Fibroblast of lung (primary cell): ENCODE data around the gene CACNA2D3. TPM values are rescaled to one million over a fixed set of nuclear protein-coding genes. Genes with fewer than 3 reads are reported as not detected.

Experiments used
- DNase-seq, 2 donors: peaks; one replicate each; pipeline versions ENCODE4 v3.0.0 to v3.0.0-alpha.2; 2010; ENCODE audit warnings: low read depth in 2 of 2
- H2AFZ ChIP-seq: 2 replicates; pipeline ENCODE4 v1.5.1; 2012; ENCODE audit warnings: low read length, control low read depth, inconsistent platforms
- H3K27ac ChIP-seq: 2 replicates; pipeline ENCODE4 v1.5.1; 2011; ENCODE audit warnings: low read length, control low read depth; ENCODE audit not compliant: insufficient read depth
- H3K27me3 ChIP-seq: 2 replicates; pipeline ENCODE4 v1.5.1; 2011; ENCODE audit warnings: mild to moderate bottlenecking, low read length; ENCODE audit not compliant: control insufficient read depth, insufficient read depth
- H3K36me3 ChIP-seq: 2 replicates; pipeline ENCODE4 v1.5.1; 2011; ENCODE audit warnings: low read length; ENCODE audit not compliant: control insufficient read depth, insufficient read depth
- H3K4me1 ChIP-seq: 2 replicates; pipeline ENCODE4 v1.5.1; 2011; ENCODE audit warnings: low read length; ENCODE audit not compliant: control insufficient read depth, insufficient read depth; ENCODE audit errors: extremely low read depth
- H3K4me2 ChIP-seq: 2 replicates; pipeline ENCODE4 v1.5.1; 2011; ENCODE audit warnings: low read length, control low read depth; ENCODE audit not compliant: insufficient read depth; ENCODE audit errors: extremely low read depth
- H3K4me3 ChIP-seq, 4 experiments: fragments of 200-600 bp in 1 of 4; sonication (generic) in 1 of 4; replicated peaks in 1 of 4; 2 replicates each; pipeline ENCODE4 v1.5.1; 2011 to 2016; ENCODE audit warnings: low read length in 4 of 4, low read depth in 3 of 4, mild to moderate bottlenecking in 3 of 4, control low read depth in 2 of 4, inconsistent platforms in 1 of 4, mixed read lengths in 1 of 4; ENCODE audit not compliant: insufficient read depth in 1 of 4; ENCODE audit errors: control extremely low read depth in 1 of 4
- H3K79me2 ChIP-seq: 2 replicates; pipeline ENCODE4 v1.5.1; 2012; ENCODE audit warnings: mild to moderate bottlenecking, low read length, inconsistent platforms; ENCODE audit not compliant: control insufficient read depth, insufficient read depth
- H3K9ac ChIP-seq: 2 replicates; pipeline ENCODE4 v1.5.1; 2011; ENCODE audit warnings: mild to moderate bottlenecking, low read length, control low read depth; ENCODE audit not compliant: insufficient read depth
- H3K9me3 ChIP-seq: 2 replicates; pipeline ENCODE4 v1.5.1; 2012; ENCODE audit warnings: low read depth, low read length; ENCODE audit not compliant: control insufficient read depth, insufficient read depth
- H4K20me1 ChIP-seq: 2 replicates; pipeline ENCODE4 v1.5.1; 2011; ENCODE audit warnings: low read length; ENCODE audit not compliant: control insufficient read depth, insufficient read depth; ENCODE audit errors: extremely low read depth
- CTCF ChIP-seq, 2 donors: IDR thresholded peaks in 1 of 2; conservative IDR thresholded peaks in 1 of 2; 1 replicate in 1 of 2; 2 replicates in 1 of 2; pipeline ENCODE4 v1.5.1; 2011 to 2012; ENCODE audit warnings: low read length in 2 of 2, control low read depth in 1 of 2, inconsistent platforms in 1 of 2, low read depth in 1 of 2, mild to moderate bottlenecking in 1 of 2
- EZH2 ChIP-seq: IDR thresholded peaks from 2 replicates; pipeline ENCODE4 v1.5.1; 2012; ENCODE audit warnings: low read length, control low read depth, mild to moderate bottlenecking; ENCODE audit errors: missing control alignments
- polyA plus RNA-seq, 2 donors: library from polyadenylated mRNA; depleted of rRNA in 1 of 2; stranded (reverse) in 1 of 2; unstranded in 1 of 2; fragments of >200 nt; gene quantifications; 2 replicates each; pipeline ENCODE4 v1.2.1, GENCODE V29; 2011 to 2012; ENCODE audit warnings: missing spikeins in 1 of 2
- total RNA-seq: library from RNA; depleted of rRNA; stranded (reverse); fragments of >200 nt; gene quantifications from 2 replicates; pipeline ENCODE4 v1.2.1, GENCODE V29; 2014

CACNA2D3 gene
- total and polyA plus RNA-seq, 2 donors (not counting 1 experiment from before 2014, with no cell fraction given) = 1.8 to 11.5 TPM

- peak in 1 of 2 donors; percentile 1 for DNase-seq
- Histone ChIP-seq H3K9ac (no peak overlapping the region), H3K27me3 (peaks cover 29% of the 10 kb centered on the region), H3K79me2 (no peaks in the 10 kb centered on the region), H4K20me1 (no peaks in the 10 kb centered on the region), H2AFZ (no peak overlapping the region), H3K36me3 (no peaks in the 10 kb centered on the region), H3K4me3 (peak overlapping the region in 1 of 4 experiments; percentile 54), H3K9me3 (no peaks in the 10 kb centered on the region), H3K4me2 (peak overlapping the region; percentile 25), H3K4me1 (no peaks in the 10 kb centered on the region), H3K27ac (no peak overlapping the region)
- TF ChIP-seq EZH2 (peak; percentile 65), CTCF (conservative IDR thresholded peaks at IDR 0.05 in 1 of 2, IDR thresholded peaks at IDR 0.05 in 1 of 2; ENCODE audit: low read depth in 1 of 2, low read length in 2 of 2) (no peak)
These were observed 837 bp downstream of the CACNA2D3 start for GRCh38 chr3:54123003-54123775.

DNA sequence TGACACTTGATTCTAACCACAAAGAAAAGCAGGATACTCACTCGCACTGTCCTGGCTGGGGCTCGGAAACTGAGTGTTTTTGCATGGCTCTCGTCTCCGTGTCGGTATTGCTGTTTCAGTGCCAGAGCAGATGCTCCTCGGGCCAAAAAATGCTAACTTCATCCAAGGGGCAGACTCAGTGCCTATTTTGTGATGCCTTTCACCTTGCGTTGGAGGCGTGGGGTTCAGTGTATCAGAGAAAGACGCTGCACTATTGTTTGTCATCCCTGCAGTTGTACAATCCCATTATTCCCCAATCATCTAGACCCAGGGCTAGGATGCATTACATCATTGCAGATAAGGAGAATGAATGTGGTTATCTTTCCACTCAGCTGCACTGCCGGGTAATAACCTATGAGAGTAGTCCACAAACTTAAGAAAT, 1.4 kb downstream of the CACNA2D3 start:
- H3K27ac ChIP-seq = no peak overlapping the region
- no peaks in the 10 kb centered on the region for H3K4me1 ChIP-seq
- H3K79me2 ChIP-seq = no peaks in the 10 kb centered on the region
- H2AFZ ChIP-seq = no peak overlapping the region
- peak in 1 of 2 donors; percentile 4 for DNase-seq
- H4K20me1 ChIP-seq = no peaks in the 10 kb centered on the region
- no peaks in the 10 kb centered on the region for H3K9me3 ChIP-seq
- peak overlapping the region in 1 of 4 experiments; percentile 54 for H3K4me3 ChIP-seq
- H3K4me2 ChIP-seq = no peak overlapping the region
- no peak overlapping the region for H3K9ac ChIP-seq
- no peak for TF ChIP-seq CTCF (conservative IDR thresholded peaks at IDR 0.05 in 1 of 2, IDR thresholded peaks at IDR 0.05 in 1 of 2; ENCODE audit: low read depth in 1 of 2, low read length in 2 of 2)
- TF ChIP-seq EZH2 = no peak
- H3K36me3 ChIP-seq = no peaks in the 10 kb centered on the region
- H3K27me3 ChIP-seq = peaks cover 29% of the 10 kb centered on the region

DNA sequence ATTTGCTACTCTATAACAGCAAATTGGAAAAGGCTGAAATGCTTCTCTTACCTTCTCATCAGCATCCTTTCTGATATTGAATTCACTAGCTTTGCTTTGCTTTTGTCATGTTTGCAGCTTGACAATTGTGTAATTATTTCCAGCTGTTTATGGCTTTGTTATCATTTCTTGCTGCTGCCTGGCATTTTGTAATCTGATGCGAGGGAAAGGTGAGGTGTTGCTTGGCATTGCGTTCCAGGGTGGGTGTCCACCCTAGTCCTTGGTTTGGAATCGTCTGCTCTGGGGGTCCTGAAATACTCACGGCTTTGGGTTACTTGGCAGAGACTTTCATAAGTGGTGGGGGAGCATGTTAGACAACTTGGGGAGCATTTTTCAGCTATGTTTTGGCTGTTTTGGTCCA, 2.9 kb downstream of the CACNA2D3 start:
- no peak overlapping the region for H2AFZ ChIP-seq
- no peak for DNase-seq
- no peaks in the 10 kb centered on the region for H3K9me3 ChIP-seq
- H3K79me2 ChIP-seq = no peaks in the 10 kb centered on the region
- no peaks in the 10 kb centered on the region for H3K36me3 ChIP-seq
- no peak overlapping the region for H3K4me2 ChIP-seq
- TF ChIP-seq EZH2 = no peak
- TF ChIP-seq CTCF (conservative IDR thresholded peaks at IDR 0.05 in 1 of 2, IDR thresholded peaks at IDR 0.05 in 1 of 2; ENCODE audit: low read depth in 1 of 2, low read length in 2 of 2) = no peak
- H3K9ac ChIP-seq = no peak overlapping the region
- peaks cover 25% of the 10 kb centered on the region for H3K27me3 ChIP-seq
- no peak overlapping the region for H3K4me3 ChIP-seq
- H3K27ac ChIP-seq = no peak overlapping the region
- no peaks in the 10 kb centered on the region for H4K20me1 ChIP-seq
- H3K4me1 ChIP-seq = no peaks in the 10 kb centered on the region
